NCI-H2081 (cell line): ENCODE data around the gene SMC1B.
"Not testable (repeated sequence)": the region's sequence is repeated elsewhere in the genome, so short reads cannot be mapped to it uniquely, and the experiment has no call there.

Source experiments
- DNase-seq, 2 experiments: peaks; one replicate each; lab custom pipeline; 2025; lab: John Stamatoyannopoulos, UW

SMC1B gene

DNA sequence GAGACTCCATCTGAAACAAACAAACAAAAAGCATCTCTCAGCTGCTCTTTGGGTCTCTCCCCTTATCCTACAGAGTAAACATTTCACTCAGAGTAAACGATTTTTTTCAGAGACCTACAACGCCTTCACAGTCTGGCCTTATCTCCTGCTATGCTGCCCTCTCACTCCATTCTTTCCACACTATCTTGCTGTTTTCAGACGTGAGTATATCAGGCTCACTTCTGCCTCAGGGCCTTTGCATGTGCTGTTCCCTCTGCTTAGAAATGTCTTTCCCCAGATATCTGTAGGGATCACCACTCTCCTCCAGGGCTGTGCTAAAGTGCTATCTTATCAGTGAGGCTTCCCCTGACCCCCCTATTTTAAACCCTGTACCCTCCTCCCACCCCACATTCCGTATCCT, 6.6 kb upstream of the SMC1B start:
- no peak for DNase-seq

DNA sequence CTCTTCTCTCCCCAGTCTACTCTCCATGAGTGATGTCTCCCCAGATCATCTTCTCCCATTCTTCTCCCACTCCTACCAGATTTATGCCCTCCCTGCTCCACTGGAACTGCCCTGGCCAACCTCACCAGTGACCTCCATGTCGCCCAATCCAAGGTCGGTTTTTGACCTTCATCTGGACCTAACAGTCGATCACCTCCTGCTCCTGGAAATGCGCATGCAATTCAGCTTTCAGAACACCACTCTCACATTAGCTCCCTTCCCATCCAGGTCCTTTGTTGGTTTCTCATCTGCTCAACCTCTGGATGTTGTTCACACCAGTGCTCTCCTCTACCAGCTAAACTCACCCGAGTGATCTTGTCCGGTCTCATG, 5.4 kb upstream of the SMC1B start:
- DNase-seq, result no peak

DNA sequence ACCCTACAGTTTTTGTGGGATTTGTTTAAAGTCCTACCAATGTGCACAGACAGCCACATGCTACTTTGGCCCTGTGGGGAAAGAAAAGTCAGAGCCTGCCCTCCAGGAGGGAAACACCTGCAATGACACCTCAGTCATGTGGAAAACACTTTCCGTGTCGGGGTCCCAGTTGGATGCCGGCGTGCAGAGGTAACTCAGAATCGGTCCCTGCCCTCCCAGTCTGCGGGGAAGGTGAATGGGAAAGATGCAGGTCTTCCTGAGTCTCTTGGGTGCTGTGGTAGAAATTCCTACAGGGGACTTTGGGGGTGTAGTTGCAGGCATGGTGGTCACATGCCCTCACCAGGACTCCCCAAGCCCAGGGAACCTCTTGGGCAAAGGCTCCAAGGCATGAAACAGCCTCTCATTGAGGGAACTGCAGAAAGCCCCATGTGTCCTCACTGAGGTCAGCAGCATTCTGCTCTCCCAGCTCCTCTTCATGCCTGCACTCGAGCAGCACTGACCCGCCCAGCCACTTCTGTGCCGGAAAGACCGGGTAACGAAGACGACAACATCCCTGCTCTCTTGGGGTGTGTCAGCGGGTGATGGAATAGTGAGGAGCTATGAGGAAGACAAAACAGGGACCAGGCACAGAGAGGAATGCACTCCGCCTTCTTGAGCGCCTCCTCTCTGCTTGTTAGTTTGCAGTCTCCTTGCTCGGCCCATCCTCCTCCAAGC, 4.8 kb upstream of the SMC1B start:
- no peak for DNase-seq

DNA sequence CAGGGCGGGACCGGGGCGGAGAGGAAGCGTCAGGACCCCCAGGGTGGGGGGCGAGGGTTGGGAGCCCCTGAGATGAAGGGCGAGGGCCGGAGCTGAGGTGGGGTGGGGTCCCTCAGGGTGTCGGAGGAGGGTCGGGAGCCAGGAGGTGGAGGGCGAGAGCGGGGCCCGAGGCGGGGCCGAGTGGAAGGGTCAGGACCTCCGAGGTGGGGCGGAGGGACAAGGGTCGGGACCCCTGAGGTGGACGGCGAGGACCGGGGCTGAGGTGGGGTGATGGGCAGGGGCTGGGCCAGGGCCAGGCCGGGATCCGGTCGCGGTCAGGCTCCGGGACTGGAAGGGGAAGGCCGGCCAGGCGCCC, 409 bp downstream of the SMC1B start:
- no peak for DNase-seq

DNA sequence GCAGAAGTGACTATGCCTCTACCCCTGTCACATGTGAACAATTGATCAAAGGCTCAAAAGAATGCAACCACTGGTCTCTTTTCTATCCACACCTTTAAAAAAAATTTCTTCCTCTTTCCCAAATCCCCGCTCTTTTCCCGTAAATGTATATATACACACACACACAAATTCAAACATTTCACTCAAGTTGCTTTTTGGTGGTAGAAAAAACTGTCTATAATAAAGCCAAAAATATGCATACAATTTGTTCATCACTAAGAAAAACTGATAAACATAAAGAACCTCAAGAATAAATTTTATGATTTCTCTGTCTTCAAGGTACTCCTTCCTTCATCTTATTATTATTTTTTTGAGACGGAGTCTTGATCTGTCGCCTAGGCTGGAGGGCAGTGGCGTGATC, 5.6 kb downstream of the SMC1B start:
- no peak for DNase-seq

DNA sequence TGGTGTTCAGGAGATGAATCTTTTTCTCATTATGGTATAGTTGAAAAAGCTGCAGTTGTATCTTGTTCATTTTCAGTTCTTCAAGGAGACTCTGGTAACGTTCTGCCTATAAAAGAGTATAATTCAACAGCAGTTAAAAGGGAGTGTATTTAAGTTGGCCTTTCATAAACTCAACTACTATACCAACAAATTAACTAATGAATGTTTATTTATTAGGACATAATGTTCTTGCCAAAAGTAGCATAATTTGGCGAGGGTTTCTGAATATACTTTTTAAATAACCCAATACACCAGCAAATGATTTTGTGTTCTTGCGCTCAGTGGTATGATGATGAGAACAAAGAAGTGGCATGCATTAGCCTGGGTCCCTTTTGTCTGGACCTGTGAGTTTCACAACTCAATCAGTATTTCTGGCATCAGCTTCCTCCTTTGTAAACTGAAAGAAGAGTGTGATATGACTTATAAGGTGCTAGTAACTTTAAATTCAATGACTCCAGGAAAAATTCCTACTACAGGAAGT, 10.9 kb downstream of the SMC1B start:
- DNase-seq, result no peak

DNA sequence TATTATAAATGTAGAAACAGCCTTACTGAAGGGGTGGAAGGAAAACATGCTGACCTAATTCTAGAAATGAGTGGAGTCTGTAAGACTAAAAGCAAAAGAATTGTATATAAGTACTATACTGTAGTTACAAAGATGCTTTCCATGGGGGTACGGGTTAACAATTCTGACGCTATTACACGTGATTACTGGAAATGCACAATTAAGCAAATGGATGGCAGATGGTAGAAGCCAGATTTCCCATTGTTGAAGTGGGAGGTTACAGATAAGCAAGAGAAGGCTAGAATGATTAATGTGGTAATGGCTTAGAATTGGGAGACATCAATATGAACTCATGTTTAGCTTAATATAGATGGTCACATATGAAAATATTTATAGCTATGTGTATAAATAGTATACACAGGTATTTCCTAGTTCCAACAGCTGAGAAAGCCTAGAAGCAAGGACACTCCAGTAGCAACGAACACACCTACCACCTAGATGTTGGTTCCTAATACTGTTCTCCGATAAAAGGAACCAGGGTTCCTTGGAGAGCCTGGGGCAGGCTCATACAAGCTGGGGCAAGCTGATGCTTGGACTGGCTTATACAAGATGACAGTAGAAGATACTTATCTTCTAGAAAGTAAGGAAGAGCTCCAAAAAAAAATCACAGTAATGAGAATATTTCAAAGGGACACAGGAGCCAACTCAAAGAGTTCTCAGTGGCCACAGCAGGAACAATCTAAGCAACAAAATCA, 13.5 kb downstream of the SMC1B start:
- peak in 1 of 2 experiments; percentile 48 for DNase-seq

DNA sequence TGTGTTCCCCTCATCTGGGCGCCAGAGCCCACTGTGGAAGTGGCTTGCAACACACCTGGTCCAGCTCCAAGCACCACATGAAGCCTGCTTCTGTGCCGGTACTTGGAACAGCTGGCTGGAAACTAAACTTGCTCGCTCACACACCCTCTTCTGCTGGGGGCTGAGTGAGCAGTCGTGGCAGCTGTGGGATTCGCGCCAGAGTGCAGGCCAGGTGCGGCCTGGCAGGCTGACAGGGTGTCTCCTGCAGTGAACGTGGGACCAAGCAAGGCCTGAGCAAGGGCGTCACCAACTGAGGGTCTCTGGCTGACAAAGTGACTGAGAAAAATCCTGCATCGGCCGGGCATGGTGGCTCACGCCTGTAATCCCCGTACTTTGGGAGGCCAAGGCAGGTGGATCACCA, 15.2 kb downstream of the SMC1B start:
- DNase-seq, result no peak

DNA sequence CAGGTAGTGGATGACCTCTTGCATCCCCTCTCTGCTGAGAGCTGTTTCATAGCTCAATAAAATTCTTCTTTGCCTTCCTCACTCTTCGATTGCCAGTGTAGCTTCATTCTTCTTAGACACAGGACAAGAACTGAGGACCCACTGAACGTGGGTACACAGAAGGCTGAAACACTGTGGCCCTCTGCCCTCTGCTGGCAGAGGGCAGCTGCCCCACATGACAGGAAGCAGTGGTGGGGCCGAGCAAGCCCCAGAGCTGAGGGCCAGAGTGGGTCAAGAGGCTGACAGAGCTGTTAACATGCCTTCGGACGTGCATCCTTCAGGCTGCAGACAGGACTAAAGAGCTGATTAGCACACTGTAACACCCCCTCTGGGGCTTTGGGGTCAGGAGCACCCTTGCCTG, 15.6 kb downstream of the SMC1B start:
- DNase-seq, result no peak

DNA sequence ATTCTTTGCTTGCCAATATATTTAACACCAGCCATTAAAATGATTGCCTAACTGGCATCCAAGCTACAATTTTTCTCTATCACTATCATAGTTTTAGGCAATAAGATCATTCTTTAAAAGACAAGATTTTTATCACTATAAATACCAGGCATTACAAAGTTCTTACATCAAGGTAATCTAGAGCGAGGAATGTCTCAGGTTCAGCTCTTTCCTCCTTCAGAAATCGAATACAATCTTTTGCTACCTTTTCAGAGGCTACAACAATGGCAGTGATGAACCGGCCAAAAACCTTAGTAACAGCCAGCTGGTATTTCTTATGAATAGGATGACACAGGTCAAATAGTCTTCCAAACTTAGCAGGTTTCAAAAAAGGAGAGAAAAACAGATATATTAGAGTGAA, 23.9 kb downstream of the SMC1B start:
- DNase-seq, result no peak

DNA sequence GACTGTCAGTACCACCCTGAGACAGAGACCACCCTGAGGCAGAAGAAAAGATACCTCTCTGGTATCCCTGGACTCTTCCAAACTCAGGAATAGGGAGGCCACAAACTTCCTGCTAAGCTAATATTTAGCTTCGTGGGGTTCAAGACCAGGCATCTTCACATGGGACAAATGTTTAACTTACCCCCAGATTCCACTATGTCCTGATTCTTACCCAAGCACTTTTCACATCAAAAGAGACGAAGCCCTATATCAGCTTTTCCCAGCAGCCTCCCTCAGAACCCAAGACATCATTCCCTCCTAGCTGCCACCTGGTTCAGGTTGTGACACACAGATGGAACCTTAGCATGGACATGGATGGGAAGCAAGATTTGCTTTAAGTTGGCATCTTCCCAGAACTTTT, 32.1 kb downstream of the SMC1B start:
- no peak for DNase-seq

DNA sequence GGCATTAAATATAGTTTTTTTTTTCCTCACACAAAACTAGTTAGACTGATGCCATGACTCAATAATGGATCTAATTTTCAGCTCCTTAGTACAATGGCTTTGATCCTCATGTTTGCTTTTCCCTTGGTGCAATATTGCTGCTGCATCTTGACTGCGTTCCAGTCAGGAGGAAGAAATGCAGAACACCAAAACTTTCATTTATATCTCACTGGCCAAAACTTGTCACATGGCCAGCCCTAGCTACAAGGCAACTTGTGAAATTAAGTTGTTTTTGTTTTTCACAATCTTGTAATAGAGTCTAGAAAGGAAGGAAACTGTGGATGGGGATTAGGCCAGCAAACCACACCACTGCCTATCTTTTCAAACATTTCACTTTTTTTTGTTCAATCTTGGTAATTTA, 36.7 kb downstream of the SMC1B start:
- no peak for DNase-seq

DNA sequence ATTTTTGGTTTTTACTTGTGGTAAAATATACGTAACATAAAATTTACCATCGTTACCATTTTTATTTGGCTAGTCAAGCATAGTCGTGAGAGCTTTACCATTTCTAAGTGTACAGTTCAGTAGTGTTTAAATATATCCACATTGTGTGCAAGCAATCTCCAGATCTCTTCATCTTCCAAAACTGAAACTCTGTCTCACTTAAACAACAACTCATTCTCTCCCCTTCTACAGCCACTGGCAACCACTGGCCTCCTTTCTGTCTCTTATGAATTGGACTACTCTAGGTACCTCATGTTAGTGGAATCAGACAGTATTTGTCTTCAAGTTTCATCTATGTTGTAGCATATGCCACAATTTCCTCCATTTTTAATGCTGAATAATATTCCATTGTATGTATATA, 37.4 kb downstream of the SMC1B start:
- DNase-seq, result no peak

DNA sequence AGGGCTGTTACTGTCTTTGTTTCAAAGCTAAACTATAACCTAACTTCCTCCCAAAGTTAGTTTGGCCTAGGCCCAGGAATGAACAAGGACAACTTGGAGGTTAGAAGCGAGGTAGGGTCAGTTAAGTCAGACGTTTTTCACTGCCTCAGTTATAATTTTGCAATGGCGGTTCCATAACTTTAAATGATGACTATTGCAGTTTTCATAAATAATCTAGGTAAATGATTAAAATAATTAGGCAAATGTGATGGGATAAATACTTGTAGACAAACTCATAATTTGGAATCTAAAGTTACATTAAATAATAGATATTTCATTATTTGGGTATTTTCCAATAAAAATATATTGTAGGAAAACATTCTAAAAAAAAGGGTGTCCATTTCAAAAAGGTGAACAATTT, 39.8 kb downstream of the SMC1B start:
- not testable (repeated sequence) for DNase-seq

DNA sequence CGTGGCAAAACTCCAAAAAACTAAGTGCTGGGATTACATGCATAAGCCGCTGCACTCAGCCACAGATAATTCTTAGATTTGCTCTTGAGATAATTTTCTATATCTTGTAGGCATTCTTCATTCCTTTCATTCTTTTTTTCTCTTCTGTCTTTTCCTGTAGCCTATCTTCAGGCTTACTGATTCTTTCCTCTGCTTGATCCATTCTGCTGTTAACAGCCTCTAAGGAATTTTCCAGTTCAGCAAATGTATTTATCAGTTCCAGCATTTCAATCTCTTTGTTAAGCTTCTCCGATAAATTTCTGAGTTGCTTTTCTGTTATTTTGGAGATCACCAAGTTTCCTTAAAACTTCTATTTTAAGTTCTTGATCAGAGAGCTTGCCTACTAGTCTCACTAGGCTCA, 46.7 kb downstream of the SMC1B start:
- DNase-seq, result no peak

DNA sequence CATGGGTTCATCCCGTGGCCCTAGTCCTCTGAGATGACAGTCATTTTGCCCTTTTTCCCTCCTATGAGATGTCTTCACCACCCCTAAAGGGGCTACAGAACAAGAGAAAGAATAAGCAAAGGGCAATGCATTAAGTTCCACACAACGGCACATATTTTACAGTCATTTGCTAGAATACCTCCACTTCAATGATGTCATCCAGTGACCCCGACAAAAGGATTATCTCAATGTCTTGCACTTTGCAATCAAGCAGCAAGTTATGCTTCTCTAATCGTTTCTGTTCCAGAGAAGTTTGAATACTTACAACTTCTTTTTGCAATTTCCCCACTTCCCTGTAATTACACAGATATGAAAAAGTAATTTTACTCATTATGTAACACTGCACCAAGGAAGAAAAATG, 53.8 kb downstream of the SMC1B start:
- no peak for DNase-seq

DNA sequence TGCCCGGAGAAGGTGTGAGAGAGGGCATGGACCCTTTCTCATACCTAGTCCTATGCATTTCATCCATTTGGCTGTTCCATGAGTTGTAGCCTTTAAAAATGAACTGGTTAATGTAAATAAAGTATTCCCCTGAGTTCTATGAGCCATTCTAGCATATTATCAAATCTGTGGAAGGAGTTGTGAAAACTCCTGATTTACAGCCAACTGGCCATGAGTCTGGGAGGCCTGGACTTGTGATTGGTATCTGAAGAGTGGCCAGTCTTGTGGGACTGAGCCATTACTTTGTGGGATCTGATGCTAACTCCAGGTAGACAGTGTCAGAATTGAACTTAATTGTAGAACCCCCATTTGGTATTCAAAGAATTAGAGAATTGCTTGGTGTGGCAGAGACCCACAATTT, 55.3 kb downstream of the SMC1B start:
- no peak for DNase-seq

DNA sequence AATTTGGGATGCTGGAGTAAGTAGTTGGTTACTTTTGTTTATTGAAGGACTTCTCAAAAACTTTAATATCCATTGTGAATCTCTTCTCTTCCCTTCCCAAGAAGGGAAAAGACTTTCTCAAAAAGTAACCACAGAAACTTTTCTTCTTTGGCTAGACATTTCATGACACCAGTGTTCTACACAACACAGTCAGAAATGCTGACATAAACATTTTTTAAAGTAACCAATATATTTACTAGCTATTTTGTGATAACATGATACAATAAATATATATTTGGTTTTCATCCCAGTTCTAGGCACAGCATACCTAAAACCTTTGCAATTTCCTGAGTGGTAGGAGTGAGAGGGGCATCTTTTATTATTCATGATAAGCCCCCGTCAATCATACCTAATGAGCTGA, 55.9 kb downstream of the SMC1B start:
- no peak for DNase-seq

DNA sequence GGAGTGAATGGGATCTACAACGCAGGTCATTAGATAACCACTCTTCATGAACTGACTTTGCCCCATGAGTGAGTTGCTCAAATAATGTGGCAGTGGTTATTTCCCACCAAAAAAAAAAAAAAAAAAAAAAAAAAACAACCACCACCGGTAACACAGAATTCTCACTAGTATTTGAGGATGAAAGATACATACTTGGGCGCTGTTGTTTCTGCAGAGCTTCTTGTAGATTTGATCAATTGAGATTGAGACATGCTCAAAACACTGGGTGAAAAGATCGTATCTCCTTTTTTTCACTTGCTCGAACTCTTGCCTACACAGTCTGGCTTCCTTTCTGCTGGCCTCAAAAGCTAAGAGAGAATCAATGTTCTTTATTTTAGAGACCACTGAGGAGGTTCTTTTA, 59.6 kb downstream of the SMC1B start:
- no peak for DNase-seq

DNA sequence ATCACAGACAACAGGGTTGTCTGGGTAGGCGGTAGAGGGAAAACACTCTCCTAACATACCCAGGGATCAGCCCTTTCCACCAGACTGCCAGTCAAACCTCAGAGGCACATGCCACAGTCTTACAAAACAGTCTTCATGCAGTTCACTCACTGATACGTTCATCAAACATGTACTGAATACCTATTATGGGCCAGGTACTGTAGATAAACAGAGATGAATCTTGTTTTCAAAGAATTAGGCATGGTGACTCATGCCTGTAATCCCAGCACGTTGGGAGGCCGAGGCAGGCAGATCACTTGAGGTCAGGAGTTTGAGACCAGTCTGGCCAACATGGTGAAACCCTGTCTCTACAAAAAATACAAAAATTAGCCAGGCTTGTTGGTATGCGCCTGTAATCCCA, 60.6 kb downstream of the SMC1B start:
- DNase-seq, result not testable (repeated sequence)

DNA sequence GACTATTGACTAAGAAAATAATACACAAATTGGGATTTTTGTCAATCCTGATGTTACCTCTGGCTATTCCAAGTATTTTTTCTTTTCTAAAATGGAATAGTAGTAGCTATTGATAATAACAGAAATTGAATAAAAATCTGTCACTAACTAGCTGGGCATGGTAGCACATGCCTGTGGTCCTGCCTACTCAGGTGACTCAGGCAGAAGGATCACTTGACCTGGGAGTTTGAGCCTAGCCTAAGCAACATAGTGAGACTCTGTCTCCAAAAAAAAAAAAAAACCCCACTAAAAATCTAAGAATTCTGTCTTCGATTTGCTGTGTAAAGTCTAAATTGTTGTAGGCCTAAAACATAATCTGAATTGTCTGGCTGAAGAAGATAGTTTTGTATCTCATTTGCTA, 61.4 kb downstream of the SMC1B start:
- no peak for DNase-seq

DNA sequence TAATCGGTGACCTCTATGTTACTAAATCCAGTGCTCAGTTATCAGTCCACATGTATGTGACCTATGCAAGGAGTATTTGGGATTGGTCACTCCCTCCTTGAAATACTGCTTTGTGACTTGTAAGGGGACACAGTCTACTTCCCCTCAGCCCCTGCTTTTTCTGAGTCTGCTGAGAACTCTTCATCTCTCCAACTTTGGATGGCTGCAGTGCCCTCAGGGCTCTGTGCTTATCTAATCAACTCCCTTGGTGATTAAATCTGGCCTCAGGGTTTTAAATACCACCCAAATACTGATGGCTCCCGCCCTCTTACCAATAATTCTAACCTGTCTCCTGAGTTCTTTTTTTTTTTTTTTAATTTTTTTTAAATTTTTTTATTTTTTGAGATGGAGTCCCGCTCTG, 63.5 kb downstream of the SMC1B start:
- no peak for DNase-seq

DNA sequence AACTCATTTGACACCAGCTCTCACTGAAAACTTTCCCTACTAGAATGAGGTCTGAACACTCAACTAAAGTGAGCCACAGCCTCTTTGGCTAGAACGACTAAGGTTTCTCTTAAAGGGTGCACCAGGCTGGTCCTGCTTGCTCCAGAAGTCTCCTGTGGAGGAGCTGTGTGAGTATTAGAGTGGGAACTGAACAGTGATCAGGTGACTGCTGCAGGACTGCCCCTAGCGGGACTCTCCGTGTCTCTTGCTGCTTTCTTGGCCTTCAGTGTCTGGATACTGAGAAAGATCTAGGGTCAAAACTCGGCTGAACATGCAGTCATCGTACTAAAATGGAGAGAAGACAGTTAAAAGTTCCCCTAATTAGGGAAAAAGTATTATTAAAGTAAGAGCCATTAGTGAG, 69.1 kb downstream of the SMC1B start:
- no peak for DNase-seq

DNA sequence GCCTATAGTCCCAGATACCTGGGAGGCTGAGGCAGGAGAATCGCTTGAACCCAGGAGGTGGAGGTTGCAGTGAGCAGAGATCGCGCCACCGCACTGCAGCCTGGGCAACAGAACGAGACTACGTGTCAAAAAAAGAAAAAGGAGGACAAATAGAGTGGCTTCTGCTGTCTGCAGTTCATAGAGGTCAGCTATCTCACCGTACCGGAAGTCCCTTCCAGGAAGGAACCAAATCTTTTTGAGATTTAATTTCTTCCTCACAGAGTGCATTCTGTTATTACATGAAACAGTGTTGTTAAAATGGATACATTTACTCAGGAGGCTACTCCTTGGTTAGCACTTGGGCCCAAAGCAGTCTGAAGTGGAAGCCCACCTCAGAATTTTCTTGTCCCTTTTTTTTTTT, 70.3 kb downstream of the SMC1B start:
- DNase-seq, result no peak
